ENCODE results near the gene PSAP.

DNA sequence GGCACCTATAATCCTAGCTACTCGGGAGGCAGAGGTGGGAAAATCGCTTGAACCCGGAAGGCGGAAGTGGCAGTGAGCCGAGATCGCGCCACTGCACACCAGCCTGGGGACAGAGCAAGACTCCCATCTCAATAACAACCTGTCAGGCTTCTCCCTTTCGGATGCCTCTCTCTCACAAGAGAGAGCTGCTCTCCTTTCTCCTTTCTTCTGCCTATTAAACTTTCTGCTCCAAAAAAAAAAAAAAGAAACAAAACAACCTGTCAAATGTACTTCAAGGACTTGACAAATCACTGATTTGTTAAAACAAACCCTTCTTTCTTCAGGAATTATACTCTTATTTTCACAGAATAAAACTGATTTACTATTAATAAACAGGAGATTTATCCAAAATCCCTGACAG lies 3.6 kb downstream of the PSAP start:
- no peak for TF ChIP-seq POLR2A (IDR thresholded peaks at IDR 0.05; ENCODE audit: low read length)
- no peak for TF ChIP-seq GATA1 (IDR thresholded peaks at IDR 0.05; ENCODE audit: low read depth, low read length)
